ENCODE results near the gene FOXQ1.
"Not testable (repeated sequence)": the region's sequence is repeated elsewhere in the genome, so short reads cannot be mapped to it uniquely, and the experiment has no call there.

The FOXQ1 gene

GRCh38 chr6:1322696-1323219 is 10.9 kb downstream of the FOXQ1 start:
- no peak for DNase-seq (ENCODE audit: low read depth)

- no peak for DNase-seq (ENCODE audit: low read depth)
These were observed 13.0 kb downstream of the FOXQ1 start for GRCh38 chr6:1324936-1325335.

GRCh38 chr6:1325461-1326309 is 13.8 kb downstream of the FOXQ1 start:
- no peak for DNase-seq (ENCODE audit: low read depth)

GRCh38 chr6:1326535-1327121 is 14.7 kb downstream of the FOXQ1 start:
- DNase-seq (ENCODE audit: low read depth) = no peak

GRCh38 chr6:1327630-1328029 is 15.7 kb downstream of the FOXQ1 start:
- no peak for DNase-seq (ENCODE audit: low read depth)

GRCh38 chr6:1328129-1328800 is 16.4 kb downstream of the FOXQ1 start:
- no peak for DNase-seq (ENCODE audit: low read depth)

GRCh38 chr6:1329708-1330107 is 17.8 kb downstream of the FOXQ1 start:
- DNase-seq (ENCODE audit: low read depth) = no peak

GRCh38 chr6:1334684-1335083 is 22.8 kb downstream of the FOXQ1 start:
- DNase-seq (ENCODE audit: low read depth) = no peak

GRCh38 chr6:1335367-1336037 is 23.6 kb downstream of the FOXQ1 start:
- DNase-seq (ENCODE audit: low read depth) = no peak

- no peak for DNase-seq (ENCODE audit: low read depth)
These were observed 24.4 kb downstream of the FOXQ1 start for GRCh38 chr6:1336246-1336843.

- no peak for DNase-seq (ENCODE audit: low read depth)
These were observed 25.9 kb downstream of the FOXQ1 start for GRCh38 chr6:1337791-1338190.

- no peak for DNase-seq (ENCODE audit: low read depth)
These were observed 34.2 kb downstream of the FOXQ1 start for GRCh38 chr6:1346101-1346500.

GRCh38 chr6:1346558-1347091 is 34.7 kb downstream of the FOXQ1 start:
- no peak for DNase-seq (ENCODE audit: low read depth)

GRCh38 chr6:1347161-1347560 is 35.3 kb downstream of the FOXQ1 start:
- DNase-seq (ENCODE audit: low read depth) = no peak

- DNase-seq (ENCODE audit: low read depth) = no peak
These were observed 36.8 kb downstream of the FOXQ1 start for GRCh38 chr6:1348675-1349074.

- no peak for DNase-seq (ENCODE audit: low read depth)
These were observed 37.8 kb downstream of the FOXQ1 start for GRCh38 chr6:1349655-1350054.

GRCh38 chr6:1351381-1352008 is 39.6 kb downstream of the FOXQ1 start:
- no peak for DNase-seq (ENCODE audit: low read depth)

GRCh38 chr6:1355068-1355467 is 43.2 kb downstream of the FOXQ1 start:
- not testable (repeated sequence) for DNase-seq (ENCODE audit: low read depth)

- not testable (repeated sequence) for DNase-seq (ENCODE audit: low read depth)
These were observed 49.8 kb downstream of the FOXQ1 start for GRCh38 chr6:1361717-1362116.

GRCh38 chr6:1362643-1363042 is 50.7 kb downstream of the FOXQ1 start:
- DNase-seq (ENCODE audit: low read depth) = no peak

GRCh38 chr6:1363298-1363697 is 51.4 kb downstream of the FOXQ1 start:
- no peak for DNase-seq (ENCODE audit: low read depth)
